Activated T-cell treated with anti-CD3 and anti-CD28 coated beads, Interleukin-2, amount 50 U/mL, for 48 hours (primary cell): Measurements from ENCODE around the gene NTRK2.

Experiments
- DNase-seq, 2 experiments: peaks; one replicate each; pipeline ENCODE4 v3.0.0-alpha.2; 2020

Gene NTRK2

DNA sequence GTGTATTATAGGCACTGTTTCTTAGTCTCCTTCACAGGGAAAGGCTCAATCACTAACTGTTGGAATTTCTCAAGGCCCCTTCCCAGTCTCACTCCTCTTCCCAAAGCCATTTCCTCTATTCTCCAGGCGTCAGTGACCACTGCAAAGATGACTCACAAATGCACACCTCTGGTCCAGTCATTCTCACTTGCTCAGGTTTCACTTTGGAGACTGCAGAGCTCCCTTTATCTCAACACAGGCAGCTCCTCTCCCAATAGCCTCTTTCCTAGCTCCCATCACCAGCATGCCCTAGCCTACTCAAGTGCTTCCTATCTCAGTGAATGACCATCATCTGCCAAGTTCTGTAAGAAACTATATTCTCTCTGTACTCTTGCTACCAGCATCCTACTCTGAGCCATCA, 323.6 kb downstream of the NTRK2 start:
- DNase-seq, result no peak

DNA sequence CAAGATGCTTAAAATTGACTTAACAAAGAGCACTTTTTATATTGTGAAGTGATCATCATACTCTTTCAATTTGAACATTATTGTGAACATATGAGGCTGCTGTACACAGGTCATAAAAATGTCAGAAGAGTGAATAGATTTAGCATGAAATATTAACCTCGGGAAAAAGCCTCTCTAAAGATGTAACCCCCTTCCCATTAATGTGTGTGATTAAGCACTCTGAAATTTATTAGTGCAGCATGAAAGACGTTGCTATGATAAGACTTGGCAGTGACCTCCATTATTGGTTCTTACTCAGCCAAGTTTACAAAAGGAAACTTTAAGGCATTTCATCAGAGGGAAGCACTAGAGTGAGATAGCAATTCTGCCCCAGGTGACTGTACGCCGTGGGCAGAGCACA, 326.5 kb downstream of the NTRK2 start:
- no peak for DNase-seq

- DNase-seq, result no peak
Measured at GRCh38 chr9:84996716-84997115, 327.2 kb downstream of the NTRK2 start.

DNA sequence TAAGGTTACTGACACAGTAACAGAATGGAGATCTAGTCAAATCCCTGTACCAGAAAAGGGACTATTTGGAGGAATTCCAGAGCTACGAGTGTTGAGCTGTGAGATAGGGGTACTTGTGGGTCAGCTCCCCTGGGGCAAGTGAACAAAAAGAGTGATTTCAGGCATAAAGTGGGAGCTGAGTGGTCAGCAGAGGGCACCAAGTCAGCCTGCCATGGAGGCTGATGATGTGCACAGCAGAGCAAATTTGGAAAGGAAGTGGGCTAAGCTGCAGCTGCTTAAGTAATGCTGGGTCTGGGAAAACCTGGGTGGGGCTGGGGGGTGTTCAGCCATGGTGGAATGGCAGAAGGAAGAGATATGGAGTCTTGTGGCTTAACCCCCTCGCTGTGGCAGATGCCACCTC, 327.9 kb downstream of the NTRK2 start:
- DNase-seq, result no peak

- no peak for DNase-seq
Measured at GRCh38 chr9:84998639-84999038, 329.1 kb downstream of the NTRK2 start.

- DNase-seq, result no peak
Measured at GRCh38 chr9:84999788-85000187, 330.3 kb downstream of the NTRK2 start.

- DNase-seq, result no peak
Measured at GRCh38 chr9:85001925-85002324, 332.4 kb downstream of the NTRK2 start.

DNA sequence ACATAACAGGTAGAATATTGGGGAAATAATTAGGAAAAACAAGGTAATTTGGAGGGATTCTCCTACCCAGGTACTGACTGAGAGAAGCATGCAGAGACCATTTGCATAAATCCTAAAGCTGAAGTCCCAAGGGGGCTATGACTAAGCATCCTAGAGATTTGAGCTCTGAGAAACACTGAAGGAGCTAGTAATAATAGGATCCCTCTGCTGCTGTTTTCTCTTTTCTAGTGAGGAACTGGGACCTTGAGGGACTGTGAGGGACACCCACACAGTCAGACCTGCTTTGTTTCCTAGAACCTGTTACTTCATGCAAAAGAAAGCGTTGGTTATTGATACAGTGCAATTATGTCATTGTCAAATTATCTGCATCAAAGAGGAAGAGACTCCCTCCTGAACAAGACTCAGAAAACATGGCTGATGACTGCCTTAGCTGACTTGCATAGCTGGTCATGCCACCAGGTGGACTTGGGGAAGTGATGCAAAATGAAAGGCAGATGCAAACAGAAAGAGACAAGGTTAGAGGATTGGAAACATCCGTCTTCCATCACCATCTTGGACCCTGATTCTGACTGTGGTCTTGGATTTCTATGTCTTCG, 335.4 kb downstream of the NTRK2 start:
- no peak for DNase-seq

- no peak for DNase-seq
Measured at GRCh38 chr9:85007748-85008147, 338.2 kb downstream of the NTRK2 start.

GRCh38 chr9:85008215-85008614, 338.7 kb downstream of the NTRK2 start:
- DNase-seq, result no peak

GRCh38 chr9:85009251-85009650, 339.7 kb downstream of the NTRK2 start:
- DNase-seq, result no peak

GRCh38 chr9:85013703-85014102, 344.2 kb downstream of the NTRK2 start:
- no peak for DNase-seq

- no peak for DNase-seq
Measured at GRCh38 chr9:85014292-85014691, 344.8 kb downstream of the NTRK2 start.

DNA sequence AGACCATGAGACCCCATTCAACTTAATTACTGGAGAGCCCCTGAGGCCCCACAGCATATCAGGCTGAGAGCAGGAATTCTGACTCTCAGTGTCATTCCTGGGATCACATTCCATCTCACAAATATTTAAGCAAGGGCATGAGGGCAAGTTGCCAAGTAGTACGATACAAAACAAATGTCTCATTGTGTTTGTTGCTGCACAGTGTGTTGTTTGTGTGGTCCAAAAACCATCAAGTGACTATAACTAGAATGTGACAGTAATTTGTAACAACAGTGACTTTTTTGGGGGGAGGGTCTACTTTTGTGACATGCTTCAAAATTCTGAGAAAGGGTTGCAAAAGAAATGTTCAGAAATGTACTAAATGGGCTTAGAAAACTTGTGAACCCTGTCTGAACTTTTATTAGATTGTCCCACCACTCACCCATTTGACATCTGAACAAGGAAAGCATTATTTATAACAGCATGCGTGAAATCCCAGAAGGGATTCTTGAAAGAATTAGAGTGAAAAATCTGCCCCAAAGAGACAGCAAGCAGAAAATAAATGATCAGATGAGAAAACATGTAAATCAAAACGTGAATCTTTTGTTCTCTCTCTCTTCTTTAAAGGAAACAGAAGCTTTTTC, 347.0 kb downstream of the NTRK2 start:
- no peak for DNase-seq

DNA sequence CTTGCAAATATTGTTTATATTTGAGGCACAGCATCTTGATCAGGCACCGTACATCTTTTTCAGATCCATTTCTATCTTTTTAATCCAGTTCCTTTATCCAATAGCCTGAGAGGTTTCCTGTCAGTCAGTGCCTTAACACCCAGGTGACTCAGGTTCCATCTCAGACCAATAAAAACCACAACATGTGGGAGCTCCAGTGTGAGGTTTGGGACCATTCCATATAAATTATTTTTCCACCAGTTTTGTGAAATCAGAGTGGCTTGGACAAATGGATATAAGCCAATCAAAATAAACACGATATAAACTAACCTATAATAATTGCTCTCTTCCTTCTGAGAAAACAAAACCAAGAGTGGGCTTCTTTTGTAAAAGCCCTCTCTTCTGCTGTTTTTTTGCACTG, 351.3 kb downstream of the NTRK2 start:
- DNase-seq, result no peak

- no peak for DNase-seq
Measured at GRCh38 chr9:85021686-85022085, 352.2 kb downstream of the NTRK2 start.

GRCh38 chr9:85024374-85024773, 354.8 kb downstream of the NTRK2 start:
- no peak for DNase-seq

- DNase-seq, result no peak
Measured at GRCh38 chr9:85025638-85026037, 356.1 kb downstream of the NTRK2 start.

GRCh38 chr9:85027870-85028269, 358.3 kb downstream of the NTRK2 start:
- DNase-seq, result no peak

DNA sequence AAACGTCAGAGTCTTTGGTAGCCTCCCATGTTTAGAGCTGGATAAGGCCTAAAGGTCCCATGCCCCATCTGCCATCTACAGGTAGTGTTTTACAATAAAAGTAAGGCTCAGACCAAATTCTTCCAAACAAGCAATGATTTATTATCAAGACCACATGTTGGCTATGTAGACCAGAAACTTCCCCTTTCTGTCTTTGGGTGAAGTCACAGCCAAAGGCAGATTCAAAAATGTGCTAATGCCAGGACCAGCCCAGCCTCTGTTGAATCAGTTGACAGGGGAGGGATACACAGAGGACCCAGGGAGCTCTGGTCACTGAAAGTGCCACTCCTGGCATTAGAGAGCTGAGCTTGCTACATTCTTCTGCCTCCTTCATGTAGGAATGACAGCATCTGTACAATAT, 360.8 kb downstream of the NTRK2 start:
- no peak for DNase-seq

GRCh38 chr9:85036496-85036895, 367.0 kb downstream of the NTRK2 start:
- DNase-seq, result no peak

GRCh38 chr9:85038061-85038460, 368.5 kb downstream of the NTRK2 start:
- no peak for DNase-seq

DNA sequence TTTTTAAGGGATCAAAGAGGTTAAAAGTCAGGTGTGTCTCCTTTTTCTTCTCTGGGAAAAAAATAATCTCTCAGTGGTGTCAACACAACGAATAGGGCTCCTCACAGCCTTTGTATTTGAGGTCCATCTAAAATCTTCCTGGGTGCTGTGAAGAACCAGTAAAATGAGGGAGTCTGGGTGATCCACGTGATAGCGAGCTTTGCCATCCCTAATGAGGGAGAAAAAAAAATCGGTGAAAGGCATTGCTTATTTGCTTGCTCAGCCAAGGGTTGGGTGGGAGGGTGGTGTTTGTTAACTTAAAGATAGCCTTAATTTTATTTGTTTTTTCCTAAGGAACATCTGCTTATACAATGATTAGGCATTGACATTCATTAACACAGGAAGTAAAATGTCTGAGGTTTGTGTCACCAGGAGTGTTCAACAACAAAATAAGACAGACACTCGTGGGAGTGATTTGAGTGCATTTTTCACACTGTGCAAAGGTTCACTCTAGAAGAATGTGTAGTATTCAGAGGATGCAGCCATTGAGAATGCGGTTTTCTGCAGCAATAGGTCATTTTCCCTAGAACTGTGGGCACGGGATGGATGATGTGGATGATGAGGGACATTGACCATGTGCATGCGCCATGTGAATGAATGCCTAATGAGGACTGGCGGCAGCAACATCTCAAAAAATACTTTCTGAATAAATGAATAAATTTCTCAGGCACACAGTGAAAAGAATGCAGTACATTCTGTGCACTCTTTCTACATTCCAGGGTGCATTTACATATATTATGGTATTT, 369.5 kb downstream of the NTRK2 start:
- DNase-seq, result no peak

DNA sequence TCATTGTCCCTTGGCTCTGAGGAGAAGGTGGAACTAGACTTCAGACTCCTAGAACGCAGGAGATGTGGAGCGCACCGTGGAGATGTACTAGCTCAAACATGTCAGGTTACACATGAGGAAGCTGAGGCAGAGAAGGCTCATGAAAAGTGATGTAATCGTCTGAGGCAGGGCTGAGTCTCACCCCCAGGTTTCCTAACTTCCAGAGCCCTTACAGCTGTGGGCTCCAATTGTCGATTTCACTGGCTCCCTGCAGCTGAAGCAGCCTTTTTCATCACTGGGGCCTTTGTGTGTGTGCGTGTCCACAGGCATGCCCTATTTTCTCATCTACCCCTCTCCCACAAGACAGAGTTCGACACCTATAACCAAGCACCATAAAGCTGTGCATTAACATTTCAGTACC, 370.6 kb downstream of the NTRK2 start:
- DNase-seq, result no peak
